ENCODE results near the gene SYNGR2. TPM values are rescaled to one million over a fixed set of nuclear protein-coding genes. Genes with fewer than 3 reads are reported as not detected.

Gene SYNGR2
- total and polyA plus RNA-seq, 9 of the 15 experiments (the other 6 are each of a cell fraction or from before 2014, with no cell fraction given), result 1.4 to 173 (median 87.8) TPM

DNA sequence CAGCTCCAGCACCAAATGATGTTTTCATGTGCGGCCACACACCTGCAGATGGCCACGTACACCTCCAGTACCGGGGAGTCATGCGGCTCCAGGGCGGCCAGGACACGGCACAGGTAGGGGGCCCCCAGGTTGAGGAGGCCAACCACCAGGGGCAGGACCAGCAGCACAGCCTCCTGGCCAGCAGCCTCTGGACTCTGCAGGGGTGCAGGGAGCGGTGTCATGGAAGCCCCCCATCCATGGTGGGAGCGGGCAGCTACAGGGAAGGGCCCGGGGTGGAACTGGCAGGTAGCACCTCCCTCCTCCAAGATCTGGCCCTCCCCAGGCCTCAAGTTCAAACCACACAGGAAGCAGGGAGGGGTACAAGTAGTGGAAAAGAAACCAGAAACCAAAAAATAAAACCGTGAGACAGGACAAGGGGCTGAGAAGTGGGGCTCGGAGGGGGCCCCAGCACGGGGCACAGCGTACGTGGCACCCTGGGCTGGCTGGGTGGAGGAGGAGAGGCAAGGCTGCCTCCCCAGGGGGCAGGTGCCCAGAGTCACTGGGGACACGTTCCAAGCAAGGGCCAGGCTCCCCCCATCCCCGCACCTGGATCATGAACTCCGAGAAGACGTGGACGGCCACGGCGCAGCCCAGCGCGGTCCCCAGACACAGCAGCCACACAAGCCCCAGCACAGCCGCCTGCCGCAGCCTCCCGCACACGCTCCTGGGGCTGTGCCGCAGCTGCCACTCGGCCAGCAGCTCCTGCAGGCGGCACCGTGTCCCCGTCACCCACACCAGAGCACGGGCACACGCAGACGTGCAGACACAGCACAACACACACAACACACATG lies 47.2 kb upstream of the SYNGR2 start (continued):
- TF ChIP-seq, protein P1, sequence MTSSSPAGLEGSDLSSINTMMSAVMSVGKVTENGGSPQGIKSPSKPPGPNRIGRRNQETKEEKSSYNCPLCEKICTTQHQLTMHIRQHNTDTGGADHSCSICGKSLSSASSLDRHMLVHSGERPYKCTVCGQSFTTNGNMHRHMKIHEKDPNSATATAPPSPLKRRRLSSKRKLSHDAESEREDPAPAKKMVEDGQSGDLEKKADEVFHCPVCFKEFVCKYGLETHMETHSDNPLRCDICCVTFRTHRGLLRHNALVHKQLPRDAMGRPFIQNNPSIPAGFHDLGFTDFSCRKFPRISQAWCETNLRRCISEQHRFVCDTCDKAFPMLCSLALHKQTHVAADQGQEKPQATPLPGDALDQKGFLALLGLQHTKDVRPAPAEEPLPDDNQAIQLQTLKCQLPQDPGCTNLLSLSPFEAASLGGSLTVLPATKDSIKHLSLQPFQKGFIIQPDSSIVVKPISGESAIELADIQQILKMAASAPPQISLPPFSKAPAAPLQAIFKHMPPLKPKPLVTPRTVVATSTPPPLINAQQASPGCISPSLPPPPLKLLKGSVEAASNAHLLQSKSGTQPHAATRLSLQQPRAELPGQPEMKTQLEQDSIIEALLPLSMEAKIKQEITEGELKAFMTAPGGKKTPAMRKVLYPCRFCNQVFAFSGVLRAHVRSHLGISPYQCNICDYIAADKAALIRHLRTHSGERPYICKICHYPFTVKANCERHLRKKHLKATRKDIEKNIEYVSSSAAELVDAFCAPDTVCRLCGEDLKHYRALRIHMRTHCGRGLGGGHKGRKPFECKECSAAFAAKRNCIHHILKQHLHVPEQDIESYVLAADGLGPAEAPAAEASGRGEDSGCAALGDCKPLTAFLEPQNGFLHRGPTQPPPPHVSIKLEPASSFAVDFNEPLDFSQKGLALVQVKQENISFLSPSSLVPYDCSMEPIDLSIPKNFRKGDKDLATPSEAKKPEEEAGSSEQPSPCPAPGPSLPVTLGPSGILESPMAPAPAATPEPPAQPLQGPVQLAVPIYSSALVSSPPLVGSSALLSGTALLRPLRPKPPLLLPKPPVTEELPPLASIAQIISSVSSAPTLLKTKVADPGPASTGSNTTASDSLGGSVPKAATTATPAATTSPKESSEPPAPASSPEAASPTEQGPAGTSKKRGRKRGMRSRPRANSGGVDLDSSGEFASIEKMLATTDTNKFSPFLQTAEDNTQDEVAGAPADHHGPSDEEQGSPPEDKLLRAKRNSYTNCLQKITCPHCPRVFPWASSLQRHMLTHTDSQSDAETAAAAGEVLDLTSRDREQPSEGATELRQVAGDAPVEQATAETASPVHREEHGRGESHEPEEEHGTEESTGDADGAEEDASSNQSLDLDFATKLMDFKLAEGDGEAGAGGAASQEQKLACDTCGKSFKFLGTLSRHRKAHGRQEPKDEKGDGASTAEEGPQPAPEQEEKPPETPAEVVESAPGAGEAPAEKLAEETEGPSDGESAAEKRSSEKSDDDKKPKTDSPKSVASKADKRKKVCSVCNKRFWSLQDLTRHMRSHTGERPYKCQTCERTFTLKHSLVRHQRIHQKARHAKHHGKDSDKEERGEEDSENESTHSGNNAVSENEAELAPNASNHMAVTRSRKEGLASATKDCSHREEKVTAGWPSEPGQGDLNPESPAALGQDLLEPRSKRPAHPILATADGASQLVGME (CRISPR knock-in tag; IDR thresholded peaks at IDR 0.05), result no peak
- TF ChIP-seq MAFF (IDR thresholded peaks at IDR 0.05; ENCODE audit: low read length) (no peak), HMG20A (CRISPR knock-in tag; conservative IDR thresholded peaks at IDR 0.05) (no peak), PML (IDR thresholded peaks at IDR 0.05; ENCODE audit: low read length) (no peak), STAT5B (CRISPR knock-in tag; IDR thresholded peaks at IDR 0.05) (no peak), FUS (optimal IDR thresholded peaks at IDR 0.05; ENCODE audit: low read depth, low read length) (no peak), RBFOX2 (IDR thresholded peaks at IDR 0.05; ENCODE audit: low read depth, low read length) (peak; percentile 72), ZNF431 (CRISPR knock-in tag; IDR thresholded peaks at IDR 0.05) (no peak), TFAM (CRISPR knock-in tag; conservative IDR thresholded peaks at IDR 0.05) (no peak), HMBOX1 (IDR thresholded peaks at IDR 0.05) (no peak)
- TF ChIP-seq, protein P2, sequence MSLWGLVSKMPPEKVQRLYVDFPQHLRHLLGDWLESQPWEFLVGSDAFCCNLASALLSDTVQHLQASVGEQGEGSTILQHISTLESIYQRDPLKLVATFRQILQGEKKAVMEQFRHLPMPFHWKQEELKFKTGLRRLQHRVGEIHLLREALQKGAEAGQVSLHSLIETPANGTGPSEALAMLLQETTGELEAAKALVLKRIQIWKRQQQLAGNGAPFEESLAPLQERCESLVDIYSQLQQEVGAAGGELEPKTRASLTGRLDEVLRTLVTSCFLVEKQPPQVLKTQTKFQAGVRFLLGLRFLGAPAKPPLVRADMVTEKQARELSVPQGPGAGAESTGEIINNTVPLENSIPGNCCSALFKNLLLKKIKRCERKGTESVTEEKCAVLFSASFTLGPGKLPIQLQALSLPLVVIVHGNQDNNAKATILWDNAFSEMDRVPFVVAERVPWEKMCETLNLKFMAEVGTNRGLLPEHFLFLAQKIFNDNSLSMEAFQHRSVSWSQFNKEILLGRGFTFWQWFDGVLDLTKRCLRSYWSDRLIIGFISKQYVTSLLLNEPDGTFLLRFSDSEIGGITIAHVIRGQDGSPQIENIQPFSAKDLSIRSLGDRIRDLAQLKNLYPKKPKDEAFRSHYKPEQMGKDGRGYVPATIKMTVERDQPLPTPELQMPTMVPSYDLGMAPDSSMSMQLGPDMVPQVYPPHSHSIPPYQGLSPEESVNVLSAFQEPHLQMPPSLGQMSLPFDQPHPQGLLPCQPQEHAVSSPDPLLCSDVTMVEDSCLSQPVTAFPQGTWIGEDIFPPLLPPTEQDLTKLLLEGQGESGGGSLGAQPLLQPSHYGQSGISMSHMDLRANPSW (CRISPR knock-in tag; IDR thresholded peaks at IDR 0.05), result no peak

Data from K562 (cell line).